Right lobe of liver (tissue), 6 donors: Measurements from ENCODE around the gene DUSP16. TPM values are rescaled to one million over a fixed set of nuclear protein-coding genes. Genes with fewer than 3 reads are reported as not detected.
"Not testable (repeated sequence)": the region's sequence is repeated elsewhere in the genome, so short reads cannot be mapped to it uniquely, and the experiment has no call there.

ENCODE experiments used
- ATAC-seq, 4 donors: fragments of 200-7000 bp; cut with Tn5 transposase; one replicate each; pipeline ENCODE4 v1.9.1; 2020; ENCODE audit warnings: mild to moderate bottlenecking in 4 of 4, moderate library complexity in 4 of 4
- DNase-seq, 3 donors: peaks; one replicate each; pipeline ENCODE4 v3.0.0-alpha.2; 2020
- H3K27ac ChIP-seq, 3 donors: fragments of 200-600 bp; one replicate each; pipeline ENCODE4 v1.8.0; 2022
- H3K27me3 ChIP-seq, 2 donors: fragments of 200-600 bp; one replicate each; pipeline ENCODE4 v1.8.0; 2022
- H3K36me3 ChIP-seq, 4 donors: fragments of 200-600 bp; sonication (generic) in 1 of 4; one replicate each; pipeline versions ENCODE4 v1.5.1 to v1.8.0; 2017 to 2022; ENCODE audit warnings: control low read depth in 1 of 4
- H3K4me1 ChIP-seq, 4 donors: fragments of 200-600 bp; sonication (generic) in 1 of 4; one replicate each; pipeline versions ENCODE4 v1.5.1 to v1.8.0; 2017 to 2022; ENCODE audit warnings: control low read depth in 1 of 4
- H3K4me3 ChIP-seq, 3 donors: fragments of 200-600 bp; one replicate each; pipeline ENCODE4 v1.8.0; 2022
- H3K9me3 ChIP-seq, 4 donors: fragments of 200-600 bp; sonication (generic) in 1 of 4; one replicate each; pipeline versions ENCODE4 v1.5.1 to v1.8.0; 2017 to 2022; ENCODE audit warnings: control low read depth in 1 of 4
- CTCF ChIP-seq, 4 donors: fragments of 200-600 bp in 3 of 4; fragments of 450-650 bp in 1 of 4; IDR thresholded peaks; one replicate each; pipeline versions ENCODE4 v1.5.1 to v1.8.0; 2016 to 2022; ENCODE audit warnings: antibody characterized with exemption in 4 of 4, mild to moderate bottlenecking in 2 of 4
- POLR2A ChIP-seq: fragments of 450-650 bp; IDR thresholded peaks from one replicate; pipeline ENCODE4 v1.6.1; 2017; ENCODE audit warnings: antibody characterized with exemption, mild to moderate bottlenecking
- WGBS: methylation state at CpG from one replicate; pipeline ENCODE4 v1.1.6; 2018; ENCODE audit warnings: low coverage, low lambda C conversion rate; ENCODE audit not compliant: insufficient coverage; ENCODE audit errors: missing lambda C conversion rate; 5-methylcytosine and 5-hydroxymethylcytosine counted together
- intact Hi-C, 2 donors: fragments of 100-400 bp; cut with DNase I; formaldehyde crosslinking; loops; one replicate each; pipeline versions ENCODE4 v1.11.2 to v1.14.1; 2022
- total RNA-seq, 6 experiments: library from RNA; depleted of rRNA in 2 of 6; stranded (reverse); fragments of >200 nt in 2 of 6; fragmentation: NEBNext Ultra II Directional in 3 of 6; extraction: Animal tissue kit (Norgen Biotek cat#: 25700) in 3 of 6; gene quantifications; one replicate each; pipeline versions ENCODE4 v1.1.0 to v1.2.4, GENCODE V29; 2016 to 2023
- donor health status: DM: no; HTN: yes; CAD: no.
- donor health status: DM: no; HTN: no; CAD: no.
- donor health status: DM: no; HTN: no; CAD: no.
- donor health status: DM: no; HTN: yes; CAD: no.
- donor health status: DM: no; HTN: yes; CAD: no.

The DUSP16 gene
- total RNA-seq, 6 experiments from 2014 or later: 41.9 to 74.2 (median 48.4) TPM

GRCh38 chr12:12604740-12605139 is 42.1 kb upstream of the DUSP16 start:
- no peak for ATAC-seq
- WGBS: 75% methylated on average over 5 of the region's 5 CpGs
- no peaks in the 10 kb centered on the region for H3K27me3 ChIP-seq
- H3K4me3 ChIP-seq: no peak overlapping the region
- DNase-seq: no peak
- no peaks in the 10 kb centered on the region for H3K36me3 ChIP-seq
- intact Hi-C loops: no loop called here
- no peak overlapping the region for H3K27ac ChIP-seq
- no peaks in the 10 kb centered on the region for H3K4me1 ChIP-seq
- TF ChIP-seq CTCF (IDR thresholded peaks at IDR 0.05) (no peak), POLR2A (no peak)
- H3K9me3 ChIP-seq: no peaks in the 10 kb centered on the region

GRCh38 chr12:12600659-12601058 is 38.0 kb upstream of the DUSP16 start:
- Histone ChIP-seq H3K36me3 (no peaks in the 10 kb centered on the region), H3K4me1 (no peaks in the 10 kb centered on the region), H3K4me3 (no peak overlapping the region), H3K27ac (peak overlapping the region in 1 of 3 donors; percentile 11), H3K9me3 (no peaks in the 10 kb centered on the region), H3K27me3 (no peaks in the 10 kb centered on the region)
- intact Hi-C loops: no loop called here
- no peak for DNase-seq
- ATAC-seq: peak in 3 of 4 donors; percentile 51 to 57 (median 57)
- WGBS: 36% methylated on average over 7 of the region's 8 CpGs
- TF ChIP-seq CTCF (IDR thresholded peaks at IDR 0.05) (no peak), POLR2A (no peak)

GRCh38 chr12:12599750-12600643 is 37.3 kb upstream of the DUSP16 start:
- ATAC-seq (no peak), DNase-seq (no peak)
- Histone ChIP-seq H3K4me1 (no peaks in the 10 kb centered on the region), H3K4me3 (no peak overlapping the region), H3K27ac (no peak overlapping the region), H3K27me3 (no peaks in the 10 kb centered on the region), H3K36me3 (no peaks in the 10 kb centered on the region), H3K9me3 (no peaks in the 10 kb centered on the region)
- 74% methylated on average over 9 of the region's 9 CpGs for WGBS
- TF ChIP-seq CTCF (IDR thresholded peaks at IDR 0.05) (no peak), POLR2A (no peak)
- intact Hi-C loops: no loop called here

GRCh38 chr12:12598864-12599263 is 36.2 kb upstream of the DUSP16 start:
- no peaks in the 10 kb centered on the region for H3K4me1 ChIP-seq
- 90% methylated on average over 3 of the region's 3 CpGs for WGBS
- no peaks in the 10 kb centered on the region for H3K27me3 ChIP-seq
- H3K9me3 ChIP-seq: no peaks in the 10 kb centered on the region
- TF ChIP-seq CTCF (IDR thresholded peaks at IDR 0.05) (no peak), POLR2A (no peak)
- no peak overlapping the region for H3K4me3 ChIP-seq
- H3K36me3 ChIP-seq: no peaks in the 10 kb centered on the region
- DNase-seq (no peak), ATAC-seq (no peak)
- intact Hi-C loops: no loop called here
- H3K27ac ChIP-seq: no peak overlapping the region

GRCh38 chr12:12596598-12596997 is 33.9 kb upstream of the DUSP16 start:
- H3K4me3 ChIP-seq, H3K36me3 ChIP-seq, H3K4me1 ChIP-seq, intact Hi-C loops, DNase-seq, H3K27me3 ChIP-seq, H3K9me3 ChIP-seq, H3K27ac ChIP-seq, ATAC-seq: not testable (repeated sequence)
- WGBS: 78% methylated on average over 3 of the region's 3 CpGs

- ATAC-seq, H3K27me3 ChIP-seq, H3K4me1 ChIP-seq, DNase-seq, H3K4me3 ChIP-seq, H3K27ac ChIP-seq, H3K36me3 ChIP-seq, H3K9me3 ChIP-seq, intact Hi-C loops: not testable (repeated sequence)
- WGBS: 95% methylated on average over 2 of the region's 2 CpGs
Observed at GRCh38 chr12:12595929-12596328, 33.3 kb upstream of the DUSP16 start.
